HepG2 (cell line): ENCODE data around the gene GNA12. TPM values are rescaled to one million over a fixed set of nuclear protein-coding genes. Genes with fewer than 3 reads are reported as not detected.
A peak's percentile ranks its signal among the peaks of the same experiment; 100 is the strongest.

Experiments
- FOXA3 ChIP-seq: IDR thresholded peaks from 2 replicates; pipeline ENCODE4 v1.6.1; 2016; ENCODE audit warnings: missing genetic modification reagents, missing compliant biosample characterization
- RAD21 ChIP-seq: fragments of 450-650 bp; formaldehyde crosslinking; IDR thresholded peaks from 2 replicates; pipeline ENCODE4 v1.5.0; 2020; ENCODE audit warnings: mild to moderate bottlenecking
- TBL1XR1 ChIP-seq: fragments of 150-350 bp; IDR thresholded peaks from 2 replicates; pipeline ENCODE4 v1.6.1; 2014; ENCODE audit warnings: borderline replicate concordance, low read length; ENCODE audit not compliant: partially characterized antibody
- ZBTB7B ChIP-seq: sonication (generic); formaldehyde crosslinking; IDR thresholded peaks from 2 replicates; pipeline ENCODE4 v1.4.0; 2020; ENCODE audit warnings: missing genetic modification reagents
- ZNF205 ChIP-seq: IDR thresholded peaks from 2 replicates; pipeline ENCODE4 v1.6.1; 2018; ENCODE audit warnings: missing biosample characterization, missing genetic modification reagents
- ZNF224 ChIP-seq: sonication (generic); formaldehyde crosslinking; IDR thresholded peaks from 2 replicates; pipeline ENCODE4 v1.5.0; 2020; ENCODE audit warnings: mild to moderate bottlenecking, missing genetic modification reagents
- ZNF274 ChIP-seq: sonication (generic); formaldehyde crosslinking; IDR thresholded peaks from 2 replicates; pipeline ENCODE4 v1.5.1; 2020; ENCODE audit warnings: mild to moderate bottlenecking, missing genetic modification reagents
- ZNF335 ChIP-seq: sonication (generic); formaldehyde crosslinking; IDR thresholded peaks from 2 replicates; pipeline ENCODE4 v1.4.0; 2020; ENCODE audit warnings: missing genetic modification reagents
- ZNF501 ChIP-seq: sonication (generic); formaldehyde crosslinking; IDR thresholded peaks from 2 replicates; pipeline ENCODE4 v1.5.1; 2020; ENCODE audit warnings: mild to moderate bottlenecking, moderate library complexity, missing genetic modification reagents
- ZNF577 ChIP-seq: sonication (generic); formaldehyde crosslinking; IDR thresholded peaks from 2 replicates; pipeline ENCODE4 v1.4.0; 2020; ENCODE audit warnings: mild to moderate bottlenecking, low read depth, missing genetic modification reagents, borderline replicate concordance
- ZNF75D ChIP-seq: sonication (generic); formaldehyde crosslinking; IDR thresholded peaks from 2 replicates; pipeline ENCODE4 v1.8.1; 2023; ENCODE audit warnings: missing genetic modification reagents, mild to moderate bottlenecking, borderline replicate concordance
- ZNF775 ChIP-seq: sonication (generic); formaldehyde crosslinking; IDR thresholded peaks from 2 replicates; pipeline ENCODE4 v1.4.0; 2020; ENCODE audit warnings: missing genetic modification reagents, mild to moderate bottlenecking, moderate library complexity, borderline replicate concordance
- polyA plus RNA-seq, 8 experiments: library from polyadenylated mRNA; depleted of rRNA in 3 of 8; stranded (reverse) in 7 of 8; unstranded in 1 of 8; fragments of >200 nt; fragmentation: Illumina TruSeq in 4 of 8; extraction: Trizol in 4 of 8; gene quantifications; 2 replicates each; pipeline versions ENCODE4 v1.2.1 to v1.2.3, GENCODE V29; 2011 to 2016; ENCODE audit warnings: low read depth in 4 of 8, missing spikeins in 1 of 8, mixed read lengths in 1 of 8; ENCODE audit not compliant: insufficient read depth in 1 of 8
- total RNA-seq, 5 experiments: library from RNA; depleted of rRNA; stranded (reverse); fragments of >200 nt; fragmentation: Illumina TruSeq; extraction: Trizol; gene quantifications; 2 replicates each; pipeline ENCODE4 v1.2.3, GENCODE V29; 2016; ENCODE audit warnings: low read depth in 1 of 5
- TF ChIP-seq, protein P1 (sequence below): IDR thresholded peaks from 2 replicates; pipeline ENCODE4 v1.6.1; 2016; ENCODE audit warnings: missing biosample characterization, missing genetic modification reagents, low read depth
- TF ChIP-seq, protein P2 (sequence below): sonication (generic); formaldehyde crosslinking; IDR thresholded peaks from 2 replicates; pipeline ENCODE4 v1.9.0; 2021; ENCODE audit warnings: missing genetic modification reagents, borderline replicate concordance
- TF ChIP-seq, protein P3 (sequence below): sonication (generic); formaldehyde crosslinking; IDR thresholded peaks from 2 replicates; pipeline ENCODE4 v1.5.1; 2020; ENCODE audit warnings: mild to moderate bottlenecking, moderate library complexity, missing genetic modification reagents

Gene GNA12
- total and polyA plus RNA-seq, 2 of the 13 experiments (the other 11 are each of a cell fraction or from before 2014, with no cell fraction given) = 16.2 to 50.9 TPM

DNA sequence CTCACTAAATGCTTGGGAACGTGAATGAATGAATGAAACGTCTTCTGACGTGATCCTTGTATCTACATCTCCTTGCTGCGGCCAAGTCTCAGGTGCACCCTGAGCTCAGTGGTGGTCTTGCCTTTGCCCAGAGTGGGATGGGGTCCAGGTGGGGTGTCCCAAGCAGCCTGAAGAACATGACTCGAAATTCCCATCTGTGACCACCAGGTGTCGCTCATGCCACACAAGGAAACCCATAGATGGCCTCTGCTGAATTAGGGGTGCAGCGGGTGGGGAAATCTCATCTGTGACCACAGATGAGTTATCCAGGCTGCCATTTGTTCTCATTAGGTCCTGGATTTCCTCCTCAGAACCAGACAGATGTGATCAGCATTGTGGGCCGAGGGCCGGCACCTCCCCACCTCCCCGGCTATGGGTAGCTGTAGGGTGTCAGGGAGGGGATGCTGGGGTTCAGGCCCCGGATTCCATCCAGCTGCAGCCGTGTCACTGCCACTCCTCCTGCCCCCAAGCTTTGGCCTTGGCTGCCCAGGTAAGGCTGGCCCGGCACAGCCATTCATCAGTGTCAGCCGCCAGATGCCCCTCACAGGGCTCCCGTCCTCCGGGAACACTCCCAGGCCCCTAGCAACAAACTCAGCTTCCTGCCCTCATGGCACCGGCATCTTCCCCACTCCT, 21.0 kb upstream of the GNA12 start (continued):
- no peak for TF ChIP-seq ZNF274
- no peak for TF ChIP-seq ZNF75D (CRISPR knock-in tag)
- TF ChIP-seq, protein P1, sequence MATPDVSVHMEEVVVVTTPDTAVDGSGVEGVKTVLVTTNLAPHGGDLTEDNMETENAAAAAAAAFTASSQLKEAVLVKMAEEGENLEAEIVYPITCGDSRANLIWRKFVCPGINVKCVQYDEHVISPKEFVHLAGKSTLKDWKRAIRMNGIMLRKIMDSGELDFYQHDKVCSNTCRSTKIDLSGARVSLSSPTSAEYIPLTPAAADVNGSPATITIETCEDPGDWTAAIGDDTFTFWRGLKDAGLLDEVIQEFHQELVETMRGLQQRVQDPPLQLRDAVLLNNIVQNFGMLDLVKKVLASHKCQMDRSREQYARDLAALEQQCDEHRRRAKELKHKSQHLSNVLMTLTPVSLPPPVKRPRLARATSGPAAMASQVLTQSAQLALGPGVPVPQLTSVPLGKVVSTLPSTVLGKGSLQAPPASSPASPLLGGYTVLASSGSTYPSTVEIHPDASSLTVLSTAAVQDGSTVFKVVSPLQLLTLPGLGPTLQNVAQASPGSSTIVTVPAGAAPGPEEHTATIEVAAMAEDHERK = no peak
- TF ChIP-seq TBL1XR1 = no peak
- peak; percentile 40; the same call in 1 of the 2 replicates for TF ChIP-seq ZNF501 (CRISPR knock-in tag)
- no peak for TF ChIP-seq ZNF775
- TF ChIP-seq ZNF335 (CRISPR knock-in tag) = no peak
- TF ChIP-seq ZBTB7B (CRISPR knock-in tag) = peak; percentile 58; the same call in 1 of the 2 replicates
- peak; percentile 88 for TF ChIP-seq RAD21 (CRISPR knock-in tag)
- peak; percentile 54; the same call in 1 of the 2 replicates for TF ChIP-seq ZNF205 (CRISPR knock-in tag)
- no peak for TF ChIP-seq ZNF577 (CRISPR knock-in tag)
- 0 out of 2 replicates have a peak, but pooled peaks have one; percentile 10 for TF ChIP-seq FOXA3 (CRISPR knock-in tag)
- TF ChIP-seq, protein P2, sequence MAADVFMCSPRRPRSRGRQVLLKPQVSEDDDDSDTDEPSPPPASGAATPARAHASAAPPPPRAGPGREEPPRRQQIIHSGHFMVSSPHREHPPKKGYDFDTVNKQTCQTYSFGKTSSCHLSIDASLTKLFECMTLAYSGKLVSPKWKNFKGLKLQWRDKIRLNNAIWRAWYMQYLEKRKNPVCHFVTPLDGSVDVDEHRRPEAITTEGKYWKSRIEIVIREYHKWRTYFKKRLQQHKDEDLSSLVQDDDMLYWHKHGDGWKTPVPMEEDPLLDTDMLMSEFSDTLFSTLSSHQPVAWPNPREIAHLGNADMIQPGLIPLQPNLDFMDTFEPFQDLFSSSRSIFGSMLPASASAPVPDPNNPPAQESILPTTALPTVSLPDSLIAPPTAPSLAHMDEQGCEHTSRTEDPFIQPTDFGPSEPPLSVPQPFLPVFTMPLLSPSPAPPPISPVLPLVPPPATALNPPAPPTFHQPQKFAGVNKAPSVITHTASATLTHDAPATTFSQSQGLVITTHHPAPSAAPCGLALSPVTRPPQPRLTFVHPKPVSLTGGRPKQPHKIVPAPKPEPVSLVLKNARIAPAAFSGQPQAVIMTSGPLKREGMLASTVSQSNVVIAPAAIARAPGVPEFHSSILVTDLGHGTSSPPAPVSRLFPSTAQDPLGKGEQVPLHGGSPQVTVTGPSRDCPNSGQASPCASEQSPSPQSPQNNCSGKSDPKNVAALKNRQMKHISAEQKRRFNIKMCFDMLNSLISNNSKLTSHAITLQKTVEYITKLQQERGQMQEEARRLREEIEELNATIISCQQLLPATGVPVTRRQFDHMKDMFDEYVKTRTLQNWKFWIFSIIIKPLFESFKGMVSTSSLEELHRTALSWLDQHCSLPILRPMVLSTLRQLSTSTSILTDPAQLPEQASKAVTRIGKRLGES = no peak
- no peak for TF ChIP-seq ZNF224 (CRISPR knock-in tag)
- TF ChIP-seq, protein P3, sequence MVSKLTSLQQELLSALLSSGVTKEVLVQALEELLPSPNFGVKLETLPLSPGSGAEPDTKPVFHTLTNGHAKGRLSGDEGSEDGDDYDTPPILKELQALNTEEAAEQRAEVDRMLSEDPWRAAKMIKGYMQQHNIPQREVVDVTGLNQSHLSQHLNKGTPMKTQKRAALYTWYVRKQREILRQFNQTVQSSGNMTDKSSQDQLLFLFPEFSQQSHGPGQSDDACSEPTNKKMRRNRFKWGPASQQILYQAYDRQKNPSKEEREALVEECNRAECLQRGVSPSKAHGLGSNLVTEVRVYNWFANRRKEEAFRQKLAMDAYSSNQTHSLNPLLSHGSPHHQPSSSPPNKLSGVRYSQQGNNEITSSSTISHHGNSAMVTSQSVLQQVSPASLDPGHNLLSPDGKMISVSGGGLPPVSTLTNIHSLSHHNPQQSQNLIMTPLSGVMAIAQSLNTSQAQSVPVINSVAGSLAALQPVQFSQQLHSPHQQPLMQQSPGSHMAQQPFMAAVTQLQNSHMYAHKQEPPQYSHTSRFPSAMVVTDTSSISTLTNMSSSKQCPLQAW = 0 out of 2 replicates have a peak, but pooled peaks have one; percentile 35
